IMR-90 (cell line): Measurements from ENCODE around the gene GPC5. TPM values are rescaled to one million over a fixed set of nuclear protein-coding genes. Genes with fewer than 3 reads are reported as not detected.

Source experiments
- ATAC-seq: fragments of 200-7000 bp; cut with Tn5 transposase; 2 replicates; pipeline ENCODE4 v1.9.1; 2020; ENCODE audit warnings: low read depth, mild to moderate bottlenecking, moderate library complexity
- BruUV-seq: library from RNA; stranded (reverse); fragments of 400-500 nt; replicated peaks from 2 replicates; lab custom pipeline; 2021; lab: Mats Ljungman, UMichigan
- CTCF ChIA-PET: fragments of 300-600 bp; formaldehyde crosslinking; extraction: SDS; loops from one replicate; lab custom pipeline; 2021; ENCODE audit warnings: antibody characterized with exemption; lab: Yijun Ruan, JAX
- POLR2A ChIA-PET: fragments of 300-600 bp; sonication (Branson Sonifier 250); formaldehyde crosslinking; loops from one replicate; lab custom pipeline; 2022; ENCODE audit warnings: antibody characterized with exemption; ENCODE audit not compliant: unreplicated experiment; lab: Charles Lee
- DNase-seq: peaks from one replicate; pipeline ENCODE4 v3.0.0; 2013
- H2AFZ ChIP-seq: replicated peaks from 2 replicates; pipeline ENCODE3; 2013; ENCODE audit warnings: low read length, mild to moderate bottlenecking; ENCODE audit not compliant: poor library complexity
- H2AK5ac ChIP-seq: 2 replicates; pipeline ENCODE4 v1.6.1; 2013; ENCODE audit warnings: low read depth, low read length, inconsistent platforms
- H2AK9ac ChIP-seq: replicated peaks from 2 replicates; pipeline ENCODE3; 2013; ENCODE audit warnings: mild to moderate bottlenecking, low read depth, low read length, moderate library complexity; ENCODE audit not compliant: poor library complexity
- H2BK120ac ChIP-seq: 2 replicates; pipeline ENCODE4 v1.6.1; 2013; ENCODE audit warnings: low read depth, low read length, inconsistent platforms
- H2BK15ac ChIP-seq: 3 replicates; pipeline ENCODE4 v1.6.1; 2013; ENCODE audit warnings: low read depth, low read length, inconsistent platforms
- H2BK20ac ChIP-seq: 2 replicates; pipeline ENCODE4 v1.6.1; 2013; ENCODE audit warnings: low read depth, mild to moderate bottlenecking, inconsistent platforms, low read length, moderate library complexity
- H2BK5ac ChIP-seq: 2 replicates; pipeline ENCODE4 v1.6.1; 2013; ENCODE audit warnings: mild to moderate bottlenecking, low read depth, low read length, inconsistent platforms; ENCODE audit not compliant: poor library complexity, severe bottlenecking
- H3K14ac ChIP-seq: replicated peaks from 2 replicates; pipeline ENCODE4 v1.6.1; 2013; ENCODE audit warnings: low read depth, low read length, inconsistent platforms
- H3K18ac ChIP-seq: 2 replicates; pipeline ENCODE4 v1.6.1; 2013; ENCODE audit warnings: low read depth, low read length, control low read depth
- H3K23ac ChIP-seq: 2 replicates; pipeline ENCODE4 v1.6.1; 2013; ENCODE audit warnings: low read depth, low read length, inconsistent platforms
- H3K27ac ChIP-seq: 2 replicates; pipeline ENCODE4 v1.5.1; 2013; ENCODE audit warnings: mild to moderate bottlenecking, control low read depth, low read length; ENCODE audit not compliant: insufficient read depth
- H3K27me3 ChIP-seq: 2 replicates; pipeline ENCODE4 v1.6.1; 2013; ENCODE audit warnings: low read length; ENCODE audit not compliant: control insufficient read depth, insufficient read depth
- H3K36me3 ChIP-seq: 2 replicates; pipeline ENCODE4 v1.6.1; 2013; ENCODE audit warnings: low read length, mixed read lengths; ENCODE audit not compliant: control insufficient read depth, insufficient read depth
- H3K4ac ChIP-seq: 2 replicates; pipeline ENCODE4 v1.6.1; 2013; ENCODE audit warnings: low read depth, low read length, inconsistent platforms
- H3K4me1 ChIP-seq: 2 replicates; pipeline ENCODE4 v1.6.1; 2013; ENCODE audit warnings: low read length, mixed read lengths; ENCODE audit not compliant: control insufficient read depth, insufficient read depth
- H3K4me2 ChIP-seq: 2 replicates; pipeline ENCODE4 v1.6.1; 2013; ENCODE audit warnings: low read depth, mild to moderate bottlenecking, control low read depth, low read length, moderate library complexity
- H3K4me3 ChIP-seq: 2 replicates; pipeline ENCODE4 v1.5.1; 2013; ENCODE audit warnings: low read depth, mild to moderate bottlenecking, control low read depth, low read length, moderate library complexity; ENCODE audit not compliant: insufficient read depth
- H3K56ac ChIP-seq: 2 replicates; pipeline ENCODE4 v1.6.1; 2013; ENCODE audit warnings: low read length, inconsistent platforms; ENCODE audit not compliant: insufficient read depth; ENCODE audit errors: extremely low read depth
- H3K79me1 ChIP-seq, 2 experiments: 2 replicates each; pipeline ENCODE4 v1.6.1; 2013; ENCODE audit warnings: low read length in 2 of 2, inconsistent platforms in 1 of 2, low read depth in 1 of 2
- H3K9ac ChIP-seq: 2 replicates; pipeline ENCODE4 v1.6.1; 2013; ENCODE audit warnings: low read depth, low read length, control low read depth
- H3K9me1 ChIP-seq: 2 replicates; pipeline ENCODE4 v1.6.1; 2013; ENCODE audit warnings: low read length, inconsistent platforms; ENCODE audit not compliant: insufficient read depth
- H3K9me3 ChIP-seq: 2 replicates; pipeline ENCODE4 v1.6.1; 2013; ENCODE audit warnings: low read length; ENCODE audit not compliant: control insufficient read depth, insufficient read depth
- H4K20me1 ChIP-seq: 2 replicates; pipeline ENCODE4 v1.6.1; 2013; ENCODE audit warnings: low read length, inconsistent platforms; ENCODE audit not compliant: insufficient read depth
- H4K5ac ChIP-seq: 2 replicates; pipeline ENCODE4 v1.6.1; 2013; ENCODE audit warnings: mild to moderate bottlenecking, low read depth, low read length, control low read depth
- H4K8ac ChIP-seq, 2 experiments: 2 replicates each; pipeline ENCODE4 v1.6.1; 2013; ENCODE audit warnings: low read depth in 2 of 2, low read length in 2 of 2, control low read depth in 1 of 2, inconsistent platforms in 1 of 2
- H4K91ac ChIP-seq: 2 replicates; pipeline ENCODE4 v1.6.1; 2013; ENCODE audit warnings: low read depth, low read length, inconsistent platforms; ENCODE audit not compliant: insufficient read depth
- CEBPB ChIP-seq: IDR thresholded peaks from 2 replicates; pipeline ENCODE4 v1.6.1; 2012; ENCODE audit warnings: low read depth, low read length, improper control_type of control experiment
- CHD1 ChIP-seq: IDR thresholded peaks from 2 replicates; pipeline ENCODE4 v1.6.1; 2012; ENCODE audit warnings: low read depth, low read length, improper control_type of control experiment
- MAZ ChIP-seq: IDR thresholded peaks from 2 replicates; pipeline ENCODE4 v1.6.1; 2012; ENCODE audit warnings: low read depth, mild to moderate bottlenecking, low read length, improper control_type of control experiment, moderate library complexity, borderline replicate concordance
- MXI1 ChIP-seq: IDR thresholded peaks from 2 replicates; pipeline ENCODE4 v1.6.1; 2012; ENCODE audit warnings: low read depth, mild to moderate bottlenecking, low read length, moderate library complexity, borderline replicate concordance
- NFE2L2 ChIP-seq: fragments of 150-350 bp; IDR thresholded peaks from 2 replicates; pipeline ENCODE4 v1.6.1; 2016; ENCODE audit warnings: low read depth, mild to moderate bottlenecking, low read length
- POLR2A ChIP-seq: IDR thresholded peaks from 2 replicates; pipeline ENCODE4 v1.6.1; 2012; ENCODE audit warnings: mild to moderate bottlenecking, low read depth, low read length
- RCOR1 ChIP-seq: IDR thresholded peaks from 2 replicates; pipeline ENCODE4 v1.6.1; 2012; ENCODE audit warnings: mild to moderate bottlenecking, low read length, improper control_type of control experiment; ENCODE audit not compliant: insufficient replicate concordance
- RFX5 ChIP-seq: IDR thresholded peaks from 2 replicates; pipeline ENCODE4 v1.8.0; 2012; ENCODE audit warnings: low read depth, mild to moderate bottlenecking, low read length, moderate library complexity
- WGBS, 2 experiments: methylation state at CpG; one replicate each; pipeline versions ENCODE4 v1.1.5 to v1.1.7; 2013; ENCODE audit warnings: missing lambda C conversion rate in 2 of 2; ENCODE audit not compliant: insufficient read length in 1 of 2; ENCODE audit errors: extremely low coverage in 2 of 2; 5-methylcytosine and 5-hydroxymethylcytosine counted together
- dilution Hi-C: fragments of 300-500 bp; cut with HindIII; formaldehyde crosslinking; loops from one replicate; pipeline ENCODE4 v1.14.3; 2018; ENCODE audit warnings: low sequenced_read_pairs; ENCODE audit not compliant: unreplicated experiment
- in situ Hi-C: fragments of 300-500 bp; cut with MboI; formaldehyde crosslinking; loops from 3 replicates; pipeline ENCODE4 v1.14.3; 2019; ENCODE audit warnings: low sequenced_read_pairs, inconsistent platforms, mixed read lengths
- intact Hi-C: fragments of 100-400 bp; cut with micrococcal nuclease; formaldehyde crosslinking; loops from 2 replicates; pipeline ENCODE4 v1.10.0; 2022
- polyA plus RNA-seq, 3 experiments: library from polyadenylated mRNA; depleted of rRNA; stranded (reverse); fragments of >200 nt; gene quantifications; 2 replicates each; pipeline ENCODE4 v1.2.3, GENCODE V29; 2012; ENCODE audit warnings: low replicate concordance in 1 of 3
- total RNA-seq: library from RNA; depleted of rRNA; stranded (reverse); fragments of >200 nt; gene quantifications from 2 replicates; pipeline ENCODE4 v1.2.3, GENCODE V29; 2012
- TF ChIP-seq, protein P1 (sequence below): conservative IDR thresholded peaks from 2 replicates; pipeline ENCODE4 v1.5.1; 2012; ENCODE audit warnings: mild to moderate bottlenecking, low read depth, low read length, improper control_type of control experiment
- TF ChIP-seq, protein P2 (sequence below): fragments of 150-350 bp; IDR thresholded peaks from 2 replicates; pipeline ENCODE4 v1.6.1; 2016; ENCODE audit warnings: low read depth, mild to moderate bottlenecking, low read length, moderate library complexity, borderline replicate concordance
- TF ChIP-seq, protein P3 (sequence below): fragments of 150-350 bp; IDR thresholded peaks from 2 replicates; pipeline ENCODE4 v1.6.1; 2017; ENCODE audit warnings: mild to moderate bottlenecking, antibody characterized with exemption, low read length, low read depth

GPC5 gene
- total and polyA plus RNA-seq, 2 of the 4 experiments (the other 2 are of a cell fraction): 0.94 to 1.8 TPM

DNA sequence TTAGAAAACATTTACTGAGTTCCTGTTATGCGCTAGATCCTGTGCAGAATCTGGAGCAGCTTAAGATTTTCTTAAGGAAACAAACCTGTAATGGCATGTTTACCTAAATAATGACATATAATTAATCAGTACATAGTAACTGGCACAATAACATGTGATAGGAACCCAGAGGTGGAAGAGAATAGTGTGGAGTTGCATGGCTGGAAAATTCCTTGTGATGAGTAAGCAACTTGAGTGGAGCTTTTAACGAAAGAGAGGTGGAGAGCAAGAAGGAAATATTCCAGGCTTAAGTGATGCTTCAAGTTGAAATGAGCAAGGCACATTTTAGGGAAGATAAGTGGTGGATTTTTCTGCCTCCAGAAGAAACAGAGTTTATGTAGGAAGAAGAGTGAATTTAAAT, 9.2 kb upstream of the GPC5 start:
- no peak overlapping the region for H3K56ac ChIP-seq
- ChIA-PET CTCF (interaction anchor here (0.6 kb wide), 1 partner anchor 334 kb away, joined by 5 read pairs; no protein-coding TSS in a partner anchor), POLR2A (no interaction called here)
- H2AK9ac ChIP-seq: no peak overlapping the region
- dilution Hi-C loops: no loop called here
- no peaks in the 10 kb centered on the region for H3K79me1 ChIP-seq
- no peaks in the 10 kb centered on the region for H3K9me1 ChIP-seq
- TF ChIP-seq NFE2L2: no peak
- TF ChIP-seq CEBPB: no peak
- no peak for TF ChIP-seq RCOR1
- TF ChIP-seq CHD1: no peak
- TF ChIP-seq RFX5: no peak
- TF ChIP-seq, protein P1, sequence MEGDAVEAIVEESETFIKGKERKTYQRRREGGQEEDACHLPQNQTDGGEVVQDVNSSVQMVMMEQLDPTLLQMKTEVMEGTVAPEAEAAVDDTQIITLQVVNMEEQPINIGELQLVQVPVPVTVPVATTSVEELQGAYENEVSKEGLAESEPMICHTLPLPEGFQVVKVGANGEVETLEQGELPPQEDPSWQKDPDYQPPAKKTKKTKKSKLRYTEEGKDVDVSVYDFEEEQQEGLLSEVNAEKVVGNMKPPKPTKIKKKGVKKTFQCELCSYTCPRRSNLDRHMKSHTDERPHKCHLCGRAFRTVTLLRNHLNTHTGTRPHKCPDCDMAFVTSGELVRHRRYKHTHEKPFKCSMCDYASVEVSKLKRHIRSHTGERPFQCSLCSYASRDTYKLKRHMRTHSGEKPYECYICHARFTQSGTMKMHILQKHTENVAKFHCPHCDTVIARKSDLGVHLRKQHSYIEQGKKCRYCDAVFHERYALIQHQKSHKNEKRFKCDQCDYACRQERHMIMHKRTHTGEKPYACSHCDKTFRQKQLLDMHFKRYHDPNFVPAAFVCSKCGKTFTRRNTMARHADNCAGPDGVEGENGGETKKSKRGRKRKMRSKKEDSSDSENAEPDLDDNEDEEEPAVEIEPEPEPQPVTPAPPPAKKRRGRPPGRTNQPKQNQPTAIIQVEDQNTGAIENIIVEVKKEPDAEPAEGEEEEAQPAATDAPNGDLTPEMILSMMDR: no peak
- TF ChIP-seq, protein P2, sequence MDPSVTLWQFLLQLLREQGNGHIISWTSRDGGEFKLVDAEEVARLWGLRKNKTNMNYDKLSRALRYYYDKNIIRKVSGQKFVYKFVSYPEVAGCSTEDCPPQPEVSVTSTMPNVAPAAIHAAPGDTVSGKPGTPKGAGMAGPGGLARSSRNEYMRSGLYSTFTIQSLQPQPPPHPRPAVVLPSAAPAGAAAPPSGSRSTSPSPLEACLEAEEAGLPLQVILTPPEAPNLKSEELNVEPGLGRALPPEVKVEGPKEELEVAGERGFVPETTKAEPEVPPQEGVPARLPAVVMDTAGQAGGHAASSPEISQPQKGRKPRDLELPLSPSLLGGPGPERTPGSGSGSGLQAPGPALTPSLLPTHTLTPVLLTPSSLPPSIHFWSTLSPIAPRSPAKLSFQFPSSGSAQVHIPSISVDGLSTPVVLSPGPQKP: no peak
- TF ChIP-seq, protein P3, sequence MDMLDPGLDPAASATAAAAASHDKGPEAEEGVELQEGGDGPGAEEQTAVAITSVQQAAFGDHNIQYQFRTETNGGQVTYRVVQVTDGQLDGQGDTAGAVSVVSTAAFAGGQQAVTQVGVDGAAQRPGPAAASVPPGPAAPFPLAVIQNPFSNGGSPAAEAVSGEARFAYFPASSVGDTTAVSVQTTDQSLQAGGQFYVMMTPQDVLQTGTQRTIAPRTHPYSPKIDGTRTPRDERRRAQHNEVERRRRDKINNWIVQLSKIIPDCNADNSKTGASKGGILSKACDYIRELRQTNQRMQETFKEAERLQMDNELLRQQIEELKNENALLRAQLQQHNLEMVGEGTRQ: no peak
- TF ChIP-seq MXI1: no peak
- TF ChIP-seq POLR2A: no peak
- TF ChIP-seq MAZ: no peak
- no peak overlapping the region for H4K5ac ChIP-seq
- H3K27ac ChIP-seq: no peak overlapping the region
- H2AK5ac ChIP-seq: no peak overlapping the region
- H3K4ac ChIP-seq: no peak overlapping the region
- H3K14ac ChIP-seq: no peak overlapping the region
- DNase-seq: no peak
- peaks cover 2% of the 10 kb centered on the region for H3K27me3 ChIP-seq
- H4K91ac ChIP-seq: no peak overlapping the region
- no peak for ATAC-seq
- no peak overlapping the region for H4K8ac ChIP-seq
- no peaks in the 10 kb centered on the region for H3K9me3 ChIP-seq
- no peaks in the 10 kb centered on the region for H3K36me3 ChIP-seq
- H2BK5ac ChIP-seq: no peak overlapping the region
- in situ Hi-C loops: loop anchor here (5.0 kb wide), 1 partner anchor 333 kb away; no protein-coding TSS in a partner anchor
- H3K4me2 ChIP-seq: no peak overlapping the region
- H3K4me1 ChIP-seq: no peaks in the 10 kb centered on the region
- H2BK120ac ChIP-seq: no peak overlapping the region
- H2BK20ac ChIP-seq: no peak overlapping the region
- no CpG with 5 or more reads among the region's 2 CpGs for WGBS, 2 experiments
- H3K9ac ChIP-seq: no peak overlapping the region
- no peak overlapping the region for H3K18ac ChIP-seq
- intact Hi-C loops: no loop called here
- H2BK15ac ChIP-seq: no peak overlapping the region
- H4K20me1 ChIP-seq: no peaks in the 10 kb centered on the region
- H2AFZ ChIP-seq: no peak overlapping the region
- no peak overlapping the region for H3K4me3 ChIP-seq
- H3K23ac ChIP-seq: no peak overlapping the region
- BruUV-seq: no TSS peak
